Measurements from ENCODE around the gene TFIP11. TPM values are rescaled to one million over a fixed set of nuclear protein-coding genes. Genes with fewer than 3 reads are reported as not detected.
A peak's percentile ranks its signal among the peaks of the same experiment; 100 is the strongest.

The TFIP11 gene
- polyA plus RNA-seq, 6 donors from 2014 or later: 25.2 to 43.8 (median 28.1) TPM

GRCh38 chr22:26477341-26477731, 34.9 kb downstream of the TFIP11 start:
- peaks cover 19 to 24% of the 10 kb centered on the region in 2 donors for H3K36me3 Mint-ChIP-seq
- H3K4me1 Mint-ChIP-seq: peaks cover 37 to 51% (median 45%) of the 10 kb centered on the region in 3 donors
- H3K4me3 Mint-ChIP-seq: peak overlapping the region in 4 of 8 donors; percentile 61 to 78 (median 62)
- DNase-seq (no peak), ATAC-seq (ENCODE audit: low read depth in 2 of 2) (no peak)
- peak overlapping the region in 4 of 6 donors; percentile 36 to 95 (median 68) for H3K27ac Mint-ChIP-seq
- H3K27me3 Mint-ChIP-seq: no peaks in the 10 kb centered on the region
- no peaks in the 10 kb centered on the region for H3K9me3 Mint-ChIP-seq

- Mint-ChIP-seq H3K27me3 (no peaks in the 10 kb centered on the region), H3K27ac (no peak overlapping the region), H3K9me3 (no peaks in the 10 kb centered on the region), H3K4me3 (no peak overlapping the region), H3K36me3 (peaks cover 19 to 24% of the 10 kb centered on the region in 2 donors), H3K4me1 (peaks cover 32 to 46% (median 40%) of the 10 kb centered on the region in 3 donors)
- DNase-seq (no peak), ATAC-seq (ENCODE audit: low read depth in 2 of 2) (no peak)
Observed at GRCh38 chr22:26476705-26477340, 35.5 kb downstream of the TFIP11 start.

GRCh38 chr22:26474682-26475081, 37.6 kb downstream of the TFIP11 start:
- Mint-ChIP-seq H3K36me3 (peaks cover 27 to 32% of the 10 kb centered on the region in 2 donors), H3K27me3 (no peaks in the 10 kb centered on the region), H3K4me3 (peak overlapping the region in 2 of 8 donors; percentile 10 to 18), H3K9me3 (no peaks in the 10 kb centered on the region), H3K27ac (no peak overlapping the region), H3K4me1 (peaks cover 13 to 25% (median 20%) of the 10 kb centered on the region in 3 donors)
- DNase-seq (no peak), ATAC-seq (ENCODE audit: low read depth in 2 of 2) (no peak)

GRCh38 chr22:26471522-26471921, 40.8 kb downstream of the TFIP11 start:
- no peaks in the 10 kb centered on the region for H3K9me3 Mint-ChIP-seq
- no peaks in the 10 kb centered on the region for H3K27me3 Mint-ChIP-seq
- no peak for DNase-seq
- no peak overlapping the region for H3K4me3 Mint-ChIP-seq
- no peak overlapping the region for H3K27ac Mint-ChIP-seq
- ATAC-seq (ENCODE audit: low read depth in 2 of 2): no peak
- H3K4me1 Mint-ChIP-seq: no peaks in the 10 kb centered on the region
- peaks cover 19 to 30% of the 10 kb centered on the region in 2 donors for H3K36me3 Mint-ChIP-seq

- Mint-ChIP-seq H3K27ac (no peak overlapping the region), H3K4me3 (no peak overlapping the region), H3K36me3 (peaks cover 17 to 36% of the 10 kb centered on the region in 2 donors), H3K27me3 (no peaks in the 10 kb centered on the region), H3K4me1 (no peaks in the 10 kb centered on the region), H3K9me3 (no peaks in the 10 kb centered on the region)
- DNase-seq: no peak
- ATAC-seq (ENCODE audit: low read depth in 2 of 2): no peak
Observed at GRCh38 chr22:26470807-26471206, 41.5 kb downstream of the TFIP11 start.

GRCh38 chr22:26466196-26466595, 46.1 kb downstream of the TFIP11 start:
- Mint-ChIP-seq H3K9me3 (no peaks in the 10 kb centered on the region), H3K4me3 (peak overlapping the region in 1 of 8 donors; percentile 35), H3K4me1 (no peaks in the 10 kb centered on the region), H3K36me3 (peaks cover 11 to 43% of the 10 kb centered on the region in 2 donors), H3K27me3 (no peaks in the 10 kb centered on the region), H3K27ac (peak overlapping the region in 1 of 6 donors; percentile 40)
- no peak for DNase-seq
- ATAC-seq (ENCODE audit: low read depth in 2 of 2): no peak

GRCh38 chr22:26464312-26464711, 48.0 kb downstream of the TFIP11 start:
- Mint-ChIP-seq H3K27me3 (no peaks in the 10 kb centered on the region), H3K36me3 (peaks cover 3 to 33% of the 10 kb centered on the region in 2 donors), H3K27ac (peak overlapping the region in 2 of 6 donors; percentile 28 to 59)

GRCh38 chr22:26463688-26464087, 48.6 kb downstream of the TFIP11 start:
- peaks cover 3 to 27% of the 10 kb centered on the region in 2 donors for H3K36me3 Mint-ChIP-seq
- no peak overlapping the region for H3K27ac Mint-ChIP-seq
- no peaks in the 10 kb centered on the region for H3K4me1 Mint-ChIP-seq
- no peak for ATAC-seq (ENCODE audit: low read depth in 2 of 2)
- no peak for DNase-seq
- H3K9me3 Mint-ChIP-seq: no peaks in the 10 kb centered on the region
- H3K27me3 Mint-ChIP-seq: no peaks in the 10 kb centered on the region
- H3K4me3 Mint-ChIP-seq: no peak overlapping the region

More at GRCh38 chr22:26464312-26464711, 48.0 kb downstream of the TFIP11 start:
- H3K4me1 Mint-ChIP-seq: no peaks in the 10 kb centered on the region
- peak overlapping the region in 1 of 8 donors; percentile 27 for H3K4me3 Mint-ChIP-seq
- ATAC-seq (ENCODE audit: low read depth in 2 of 2): no peak
- no peaks in the 10 kb centered on the region for H3K9me3 Mint-ChIP-seq
- DNase-seq: no peak

GRCh38 chr22:26463101-26463661, 49.1 kb downstream of the TFIP11 start:
- Mint-ChIP-seq H3K27me3 (no peaks in the 10 kb centered on the region), H3K4me3 (no peak overlapping the region), H3K36me3 (peaks cover 3 to 24% of the 10 kb centered on the region in 2 donors), H3K4me1 (no peaks in the 10 kb centered on the region), H3K9me3 (no peaks in the 10 kb centered on the region), H3K27ac (peak overlapping the region in 1 of 6 donors; percentile 36)
- no peak for DNase-seq
- no peak for ATAC-seq (ENCODE audit: low read depth in 2 of 2)

- Mint-ChIP-seq H3K27me3 (no peaks in the 10 kb centered on the region), H3K4me1 (no peaks in the 10 kb centered on the region), H3K27ac (no peak overlapping the region), H3K4me3 (no peak overlapping the region), H3K9me3 (no peaks in the 10 kb centered on the region), H3K36me3 (peaks cover 5 to 28% of the 10 kb centered on the region in 2 donors)
- ATAC-seq (ENCODE audit: low read depth in 2 of 2): no peak
- no peak for DNase-seq
Observed at GRCh38 chr22:26462641-26463040, 49.6 kb downstream of the TFIP11 start.

- H3K4me1 Mint-ChIP-seq: no peaks in the 10 kb centered on the region
- H3K4me3 Mint-ChIP-seq: no peak overlapping the region
- H3K36me3 Mint-ChIP-seq: peaks cover 8 to 31% of the 10 kb centered on the region in 2 donors
- no peak overlapping the region for H3K27ac Mint-ChIP-seq
- ATAC-seq (ENCODE audit: low read depth in 2 of 2) (no peak), DNase-seq (no peak)
- no peaks in the 10 kb centered on the region for H3K27me3 Mint-ChIP-seq
- H3K9me3 Mint-ChIP-seq: no peaks in the 10 kb centered on the region
Observed at GRCh38 chr22:26462051-26462450, 50.2 kb downstream of the TFIP11 start.

- Mint-ChIP-seq H3K4me1 (no peaks in the 10 kb centered on the region), H3K27me3 (no peaks in the 10 kb centered on the region), H3K27ac (no peak overlapping the region), H3K36me3 (peaks cover 8 to 27% of the 10 kb centered on the region in 2 donors), H3K4me3 (peak overlapping the region in 1 of 8 donors; percentile 60), H3K9me3 (no peaks in the 10 kb centered on the region)
- DNase-seq (peak; percentile 28), ATAC-seq (ENCODE audit: low read depth in 2 of 2) (no peak)
Observed at GRCh38 chr22:26461188-26461810, 51.0 kb downstream of the TFIP11 start.

- Mint-ChIP-seq H3K4me1 (no peaks in the 10 kb centered on the region), H3K9me3 (no peaks in the 10 kb centered on the region), H3K4me3 (no peak overlapping the region), H3K27ac (peak overlapping the region in 1 of 6 donors; percentile 49), H3K36me3 (peaks cover 12 to 17% of the 10 kb centered on the region in 2 donors), H3K27me3 (no peaks in the 10 kb centered on the region)
- no peak for DNase-seq
- ATAC-seq (ENCODE audit: low read depth in 2 of 2): no peak
Observed at GRCh38 chr22:26460202-26460601, 52.1 kb downstream of the TFIP11 start.

All from naive B cell (primary cell).